HG03558 (cell line): ENCODE data around the gene BRIP1.
"Not testable (repeated sequence)": the region's sequence is repeated elsewhere in the genome, so short reads cannot be mapped to it uniquely, and the experiment has no call there.

ENCODE experiments used
- ATAC-seq: cut with Tn5 transposase; IDR thresholded peaks from one replicate; pipeline ENCODE4 v1.9.1; 2021; ENCODE audit warnings: moderate number of reproducible peaks; ENCODE audit not compliant: unreplicated experiment; ENCODE audit errors: extremely low read depth

The BRIP1 gene

DNA sequence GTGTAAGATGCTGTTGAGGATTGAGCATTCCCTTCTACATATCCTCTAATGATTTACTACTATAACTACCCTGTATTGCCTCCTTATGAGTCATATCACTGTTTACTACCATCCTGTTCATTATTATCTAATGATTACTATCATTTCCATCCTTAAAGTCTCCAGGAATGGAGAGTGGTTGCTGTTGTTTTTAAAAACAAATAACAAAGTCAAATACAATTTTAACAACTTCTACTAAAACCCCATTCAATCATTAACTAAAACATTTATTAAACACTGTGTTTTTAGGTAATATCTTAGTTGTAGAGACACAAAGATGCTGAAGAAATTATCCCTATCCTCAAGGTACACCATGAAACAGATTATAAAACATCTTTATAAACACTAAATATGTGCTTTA lies 126.9 kb downstream of the BRIP1 start:
- ATAC-seq, result no peak

DNA sequence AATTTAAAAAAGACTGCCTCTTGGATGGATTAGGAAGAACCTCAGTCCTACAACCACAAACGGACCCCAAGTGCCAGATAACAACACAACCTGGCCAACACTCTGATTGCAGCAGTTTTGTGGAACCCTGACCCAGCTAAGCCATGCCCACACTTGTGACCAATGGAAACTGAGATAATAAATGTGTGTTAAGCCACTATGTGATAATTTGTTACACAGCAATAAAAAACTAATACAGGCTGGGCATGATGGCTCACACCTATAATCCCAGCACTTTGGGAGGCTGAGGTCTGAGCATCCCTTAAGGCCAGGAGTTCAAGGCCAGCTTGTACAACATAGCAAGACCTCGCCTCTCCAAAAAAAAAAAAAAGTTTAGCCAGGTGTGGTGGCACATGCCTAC lies 127.5 kb downstream of the BRIP1 start:
- no peak for ATAC-seq

DNA sequence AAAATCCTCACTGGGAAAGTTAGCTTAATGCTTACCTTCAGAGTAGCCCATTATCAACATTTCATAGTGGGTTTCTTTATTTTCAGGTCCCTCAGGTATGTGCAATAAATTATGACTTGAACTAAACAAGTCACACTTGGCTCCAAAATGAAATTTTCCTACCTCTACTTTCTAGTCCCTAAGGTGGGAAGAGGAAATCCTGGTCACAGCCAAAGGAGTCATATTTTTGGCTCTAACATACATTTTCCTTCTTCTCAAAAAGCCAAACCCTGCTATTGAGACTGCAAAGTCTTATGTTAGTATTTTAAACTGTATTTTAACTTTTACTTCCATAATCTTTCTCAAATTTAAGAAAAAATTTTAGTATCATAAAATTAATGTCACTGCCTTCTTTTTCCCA lies 128.9 kb downstream of the BRIP1 start:
- ATAC-seq, result no peak

DNA sequence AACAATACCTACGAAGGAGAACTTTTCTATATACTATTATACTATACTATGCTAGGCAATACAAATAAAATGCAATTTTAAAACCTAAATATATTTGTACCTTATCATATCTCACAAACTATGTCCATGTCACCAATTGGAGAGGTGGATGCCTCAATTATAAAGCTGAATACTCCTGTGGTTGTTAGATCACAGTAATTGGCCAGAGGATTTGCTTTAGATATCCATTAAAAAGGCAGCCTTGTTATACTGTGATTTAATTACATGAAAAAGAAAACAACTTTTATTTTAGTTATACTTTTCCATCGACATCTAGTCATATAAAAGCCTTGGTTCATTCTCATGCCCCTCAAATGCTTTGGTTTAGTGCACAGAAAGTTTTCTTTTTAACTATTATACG lies 129.3 kb downstream of the BRIP1 start:
- no peak for ATAC-seq

DNA sequence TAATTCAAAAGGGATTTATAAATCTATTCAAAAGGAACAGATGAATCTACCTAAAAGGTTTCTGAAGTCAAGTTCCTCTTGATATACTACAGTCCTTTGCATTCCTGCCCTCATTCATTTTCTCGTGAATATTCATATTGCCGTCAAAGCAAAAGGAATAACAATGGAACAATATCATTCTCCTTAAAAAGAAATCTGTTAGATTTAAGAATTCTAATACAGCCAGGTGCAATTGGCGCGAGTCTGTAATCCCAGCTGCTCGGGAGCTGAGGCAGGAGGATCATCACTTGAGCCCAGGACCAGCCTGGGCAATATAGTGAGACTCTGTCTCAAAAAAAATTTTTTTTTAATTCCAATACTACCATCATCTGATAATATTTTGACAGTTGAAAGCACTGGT lies 130.3 kb downstream of the BRIP1 start:
- no peak for ATAC-seq

DNA sequence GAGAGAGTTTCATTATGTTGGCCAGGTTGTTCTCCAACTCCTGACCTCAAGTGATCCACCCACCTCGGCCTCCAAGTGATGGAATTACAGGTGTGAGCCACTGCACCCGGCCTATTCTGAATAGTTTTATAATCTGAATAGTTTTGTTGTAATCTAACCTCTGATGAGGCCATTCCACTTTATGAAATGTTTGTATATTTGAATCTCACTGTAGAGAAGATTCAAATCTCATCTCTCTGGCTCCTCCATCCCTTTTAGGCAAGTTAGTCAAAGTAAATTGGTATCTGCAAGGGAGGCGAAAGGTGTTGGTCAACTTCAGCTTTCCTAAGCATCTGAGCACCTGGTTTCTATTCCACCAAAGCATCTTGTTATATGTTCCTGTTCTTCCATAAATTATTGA lies 131.2 kb downstream of the BRIP1 start:
- no peak for ATAC-seq

DNA sequence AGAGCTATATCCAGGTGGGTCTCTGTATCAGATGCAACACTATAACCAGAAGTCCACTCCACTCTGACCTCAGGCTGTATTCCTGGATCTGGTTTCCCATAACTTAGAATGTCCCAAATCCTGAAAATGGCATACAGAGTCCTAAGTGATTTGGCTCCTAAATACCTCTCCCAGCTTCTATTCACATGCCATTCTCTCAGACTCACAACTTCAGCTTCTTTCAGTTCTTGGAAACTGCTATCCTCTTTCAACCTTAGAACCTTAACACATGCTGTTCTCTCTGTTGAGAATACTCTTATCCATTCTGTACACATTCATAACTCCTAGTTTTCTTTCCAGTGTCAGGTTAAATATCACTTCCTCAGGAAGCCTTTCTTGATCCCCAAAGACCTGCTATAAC lies 132.0 kb downstream of the BRIP1 start:
- ATAC-seq, result no peak

DNA sequence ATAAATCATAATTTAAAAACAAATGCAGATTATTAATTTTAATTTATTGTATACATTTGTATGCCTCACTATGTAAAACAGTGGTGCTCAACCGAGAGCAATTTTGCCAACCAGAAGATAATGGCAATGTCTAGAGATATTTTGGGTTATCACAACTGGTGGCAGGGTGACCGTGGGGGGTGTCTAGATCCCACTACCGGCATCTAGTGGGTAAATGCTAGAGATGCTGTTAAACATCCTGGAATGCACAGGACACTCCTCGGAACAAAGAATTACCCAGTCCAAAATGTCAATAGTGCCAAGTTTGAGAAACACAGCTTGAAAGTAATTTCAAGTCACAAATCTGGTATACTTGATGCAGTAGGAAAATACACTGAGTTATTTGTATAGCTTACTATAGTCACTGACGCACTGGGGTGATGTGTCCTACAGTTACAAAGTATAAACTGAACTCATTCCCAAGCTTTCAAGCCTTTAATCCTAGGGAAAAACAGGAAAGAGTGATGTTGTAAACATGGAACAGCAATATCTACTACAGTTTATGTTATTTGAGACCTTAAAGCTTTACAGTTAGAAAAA lies 133.5 kb downstream of the BRIP1 start:
- ATAC-seq, result no peak

DNA sequence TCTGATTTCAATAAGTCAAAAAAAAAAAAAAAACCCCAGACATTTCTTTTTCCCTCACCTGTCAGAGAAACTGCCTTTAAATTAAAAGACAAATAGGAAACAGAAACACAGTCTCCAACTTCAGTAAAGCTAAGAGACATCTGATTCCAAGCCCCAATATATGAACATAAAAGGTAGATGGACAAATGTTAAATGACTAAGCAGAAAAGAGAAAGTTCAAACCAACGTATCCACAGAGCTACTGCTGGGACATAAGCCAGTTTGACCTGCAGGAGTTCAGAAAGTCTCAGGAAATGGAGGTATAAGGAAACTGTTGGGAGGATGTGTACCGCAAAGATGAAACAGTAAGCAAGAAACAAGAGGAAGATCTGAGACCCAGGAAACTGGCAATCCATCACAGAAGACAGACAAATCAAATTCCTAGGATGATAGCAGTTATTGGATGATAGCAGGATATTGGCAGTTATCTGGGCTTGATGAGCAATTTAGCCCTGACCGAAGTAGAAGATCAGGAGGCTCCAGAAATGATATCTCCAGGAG lies 135.0 kb downstream of the BRIP1 start:
- ATAC-seq, result no peak

DNA sequence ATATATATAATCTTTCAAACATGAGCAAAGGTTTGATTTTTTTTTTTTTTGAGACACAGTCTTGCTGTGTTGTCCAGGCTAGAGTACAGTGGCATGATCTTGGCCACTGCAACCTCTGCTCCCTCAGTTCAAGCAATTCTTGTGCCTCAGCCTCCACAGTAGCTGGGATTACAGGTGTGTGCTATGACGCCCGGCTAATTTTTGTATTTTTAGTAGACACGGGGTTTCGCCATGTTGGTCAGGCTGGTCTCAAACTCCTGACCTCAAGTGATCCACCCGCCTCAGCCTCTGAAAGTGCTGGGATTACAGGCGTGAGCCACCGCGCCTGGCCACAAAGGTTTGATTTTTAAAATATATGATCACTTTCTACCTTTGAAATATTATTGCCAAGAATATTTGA lies 135.5 kb downstream of the BRIP1 start:
- ATAC-seq, result not testable (repeated sequence)

DNA sequence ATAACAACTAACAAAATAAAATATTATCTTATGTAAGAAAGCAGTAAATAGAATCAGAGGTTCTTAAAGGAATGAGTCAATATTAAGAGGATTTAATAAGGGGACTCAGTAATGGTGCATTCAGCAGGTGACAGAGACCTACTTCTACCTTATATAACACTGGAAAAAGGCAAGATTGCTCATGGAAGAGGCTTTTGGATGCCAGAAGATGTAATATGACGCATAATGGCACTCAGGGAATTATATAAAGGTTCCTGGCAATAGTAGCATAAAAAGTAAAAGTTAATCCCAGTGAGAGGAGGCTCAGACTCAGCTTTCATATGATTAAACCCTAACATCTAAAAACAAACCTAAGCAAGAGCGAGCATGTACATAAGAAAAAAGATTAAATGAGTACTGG lies 136.4 kb downstream of the BRIP1 start:
- no peak for ATAC-seq

DNA sequence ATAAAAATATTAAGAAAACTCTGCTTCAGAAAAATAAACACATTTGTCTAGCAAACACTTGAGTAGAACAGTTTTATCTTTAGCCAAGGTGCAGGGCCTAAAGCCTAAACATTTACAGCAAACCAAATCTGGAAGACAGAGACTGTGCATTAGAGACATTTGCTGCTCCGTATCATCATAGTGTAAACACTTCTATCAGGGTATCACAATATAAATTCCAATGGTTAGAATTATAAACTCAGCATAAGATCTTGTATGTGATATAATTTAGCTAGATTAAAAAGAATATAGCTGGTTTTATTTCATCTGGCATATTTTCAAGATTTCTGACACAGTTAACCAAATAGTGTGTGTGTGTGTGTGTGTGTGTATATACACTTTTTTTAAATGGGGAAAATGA lies 138.6 kb downstream of the BRIP1 start:
- ATAC-seq, result no peak

DNA sequence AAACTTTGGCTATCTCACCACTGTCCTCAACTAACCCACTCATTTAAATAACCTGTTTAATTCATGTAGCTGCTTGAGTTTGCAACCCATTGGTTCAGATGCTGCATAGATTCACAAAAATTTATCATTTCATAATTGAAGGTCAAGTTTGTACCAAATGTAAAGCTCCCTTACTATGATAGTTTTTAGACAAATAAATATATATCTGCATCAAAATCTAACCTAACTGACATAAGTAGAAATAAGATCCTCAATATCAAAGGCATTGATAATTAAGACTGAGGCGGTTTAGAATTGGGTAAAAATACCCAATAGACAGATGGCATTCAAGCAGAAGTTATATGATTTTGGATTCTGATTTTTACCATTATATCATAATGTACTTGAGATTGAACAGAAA lies 139.4 kb downstream of the BRIP1 start:
- no peak for ATAC-seq

DNA sequence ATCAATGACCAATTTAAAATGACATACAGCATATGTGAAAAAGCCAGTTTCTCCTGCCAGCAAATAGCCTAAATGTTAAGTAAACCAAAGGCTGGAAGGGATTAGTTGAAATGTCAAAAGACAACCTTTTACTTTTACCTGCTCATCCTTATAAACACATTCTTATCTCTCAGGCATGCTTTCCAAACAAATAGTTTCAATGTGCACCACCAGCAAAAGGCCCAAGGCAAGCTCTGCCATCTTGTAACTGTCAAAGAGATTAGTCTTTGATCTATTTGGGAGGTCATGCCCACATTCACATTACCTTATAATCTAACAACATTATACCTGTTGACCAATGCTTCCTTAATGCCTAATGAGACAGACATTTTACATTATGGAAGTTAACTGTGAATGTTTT lies 140.1 kb downstream of the BRIP1 start:
- ATAC-seq, result no peak

DNA sequence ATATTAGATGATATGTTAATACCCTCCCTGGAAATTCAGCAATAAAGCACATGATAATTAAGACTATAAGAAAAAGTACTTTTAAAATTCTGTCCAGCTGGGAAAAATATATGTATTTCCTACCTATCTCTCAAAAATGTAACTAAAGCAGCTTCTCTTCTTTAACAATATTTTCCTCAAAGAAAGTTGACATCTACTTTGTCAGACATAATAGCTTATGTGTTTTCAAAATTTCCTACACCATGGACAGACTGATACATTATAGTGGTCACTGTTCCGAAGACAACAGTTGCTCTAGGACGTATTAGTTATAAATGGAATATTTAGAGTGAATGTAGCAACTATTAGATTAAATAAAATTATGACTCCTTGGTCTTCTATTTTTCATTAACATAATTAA lies 140.9 kb downstream of the BRIP1 start:
- no peak for ATAC-seq

DNA sequence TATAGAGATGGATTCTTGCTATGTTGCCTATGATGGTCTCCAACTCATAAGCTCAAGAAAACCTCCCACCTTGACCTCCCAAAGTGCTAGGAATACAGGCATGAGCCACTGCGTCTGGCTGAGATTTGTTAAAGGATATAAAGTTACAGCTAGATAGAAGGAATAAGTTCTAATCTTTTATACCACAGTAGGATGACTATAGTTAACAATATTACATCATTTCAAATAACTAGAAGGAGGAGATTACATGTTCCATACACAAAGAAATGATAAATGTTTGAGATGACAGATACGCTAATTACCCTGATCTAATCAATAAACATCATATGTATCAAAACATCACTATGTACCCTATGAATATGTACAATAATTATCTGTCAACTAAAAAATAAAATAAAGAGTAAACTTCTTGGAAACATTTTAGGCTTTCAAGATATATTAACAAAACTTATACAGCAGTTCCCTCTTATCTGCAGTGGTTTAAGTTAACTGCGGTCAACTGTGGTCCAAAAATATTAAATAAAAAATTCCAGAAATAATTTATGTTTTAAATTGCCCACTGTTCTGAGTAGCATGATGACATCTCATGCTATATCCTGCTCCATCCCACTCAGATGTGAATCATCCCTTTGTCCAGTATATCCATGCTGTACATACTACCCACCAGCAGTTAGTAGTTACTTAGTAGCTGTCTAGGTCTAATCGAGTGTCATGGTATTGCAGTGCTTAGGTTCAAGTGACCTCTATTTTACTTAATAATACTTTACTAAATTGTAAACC lies 143.1 kb downstream of the BRIP1 start:
- no peak for ATAC-seq

DNA sequence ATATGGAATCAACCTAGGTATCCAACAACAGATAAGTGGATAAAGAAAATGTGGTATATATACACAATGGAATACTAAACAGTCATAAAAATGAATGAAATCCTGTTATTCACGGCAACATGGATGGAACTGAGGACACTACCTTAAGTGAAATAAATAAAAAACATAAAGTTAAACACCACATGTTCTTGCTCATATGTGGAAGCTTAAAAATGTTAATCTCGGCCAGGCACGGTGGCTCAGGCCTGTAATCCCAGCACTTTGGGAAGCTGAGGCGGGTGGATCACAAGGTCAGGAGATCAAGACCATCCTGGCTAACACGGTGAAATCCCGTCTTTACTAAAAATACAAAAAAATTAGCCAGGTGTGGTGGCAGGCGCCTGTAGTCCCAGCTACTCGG lies 144.1 kb downstream of the BRIP1 start:
- ATAC-seq, result not testable (repeated sequence)

DNA sequence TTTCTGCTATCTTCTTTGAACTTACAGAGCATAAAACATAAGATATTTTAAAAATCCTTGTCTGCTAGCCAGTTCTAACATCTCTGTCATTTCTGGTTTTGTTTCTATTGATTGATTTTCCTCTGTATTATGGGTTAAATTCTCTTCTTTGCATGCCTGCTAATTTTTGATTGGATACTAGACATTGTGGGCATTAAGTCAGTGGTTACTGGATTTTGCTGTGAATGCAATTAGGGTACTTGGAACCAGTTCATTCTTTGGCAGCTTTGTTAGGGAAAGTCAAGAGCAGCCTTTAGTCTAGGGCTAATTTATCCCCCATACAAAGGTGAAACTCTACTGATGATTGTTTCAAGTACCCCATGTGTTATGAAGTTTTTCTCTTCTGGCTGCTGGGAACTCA lies 145.3 kb downstream of the BRIP1 start:
- ATAC-seq, result no peak

DNA sequence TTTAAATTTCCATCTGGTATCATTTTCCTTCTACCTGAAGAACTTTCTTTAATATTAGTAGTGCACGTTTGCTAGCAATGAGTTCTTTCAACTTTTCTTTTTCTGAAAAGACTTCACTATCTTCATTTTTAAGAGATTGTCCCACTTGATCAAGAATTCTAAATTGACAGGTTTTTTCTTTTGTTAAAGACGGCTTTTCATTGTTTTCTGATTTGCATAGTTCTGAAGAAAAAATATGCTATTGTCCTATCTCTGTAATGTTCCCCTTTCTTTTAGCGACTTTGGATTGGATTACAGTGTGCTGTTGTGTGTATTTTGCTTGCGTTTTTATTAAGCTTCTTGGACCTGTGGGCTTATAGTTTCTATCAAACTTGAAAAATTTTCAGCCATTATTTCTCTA lies 146.0 kb downstream of the BRIP1 start:
- no peak for ATAC-seq

DNA sequence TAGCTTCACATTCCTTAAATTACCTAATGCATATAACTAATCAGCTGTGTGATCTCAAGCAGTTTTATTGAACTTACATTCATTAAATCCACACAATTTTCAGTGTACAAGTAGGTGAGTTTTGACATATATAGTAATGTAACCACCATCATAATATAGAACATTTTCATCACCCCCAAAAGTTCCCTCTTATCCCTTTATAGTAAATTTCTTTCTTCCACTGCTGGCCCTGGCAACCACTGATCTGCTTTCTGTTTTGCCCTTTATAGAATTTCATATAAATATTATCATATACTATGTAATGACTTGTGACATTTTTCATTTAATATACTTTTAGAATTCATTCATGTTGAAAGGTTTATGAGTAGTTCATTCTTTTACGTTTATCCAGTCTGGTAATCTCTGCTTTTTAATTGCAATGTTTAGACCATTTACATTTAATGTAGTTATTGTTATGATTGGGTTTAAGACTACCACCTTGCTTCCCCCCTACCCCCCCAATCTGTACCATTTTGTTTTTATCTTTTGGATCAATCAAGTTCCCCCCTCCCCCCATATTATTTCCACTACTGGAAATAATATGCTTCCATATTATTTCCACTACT lies 147.0 kb downstream of the BRIP1 start:
- no peak for ATAC-seq

DNA sequence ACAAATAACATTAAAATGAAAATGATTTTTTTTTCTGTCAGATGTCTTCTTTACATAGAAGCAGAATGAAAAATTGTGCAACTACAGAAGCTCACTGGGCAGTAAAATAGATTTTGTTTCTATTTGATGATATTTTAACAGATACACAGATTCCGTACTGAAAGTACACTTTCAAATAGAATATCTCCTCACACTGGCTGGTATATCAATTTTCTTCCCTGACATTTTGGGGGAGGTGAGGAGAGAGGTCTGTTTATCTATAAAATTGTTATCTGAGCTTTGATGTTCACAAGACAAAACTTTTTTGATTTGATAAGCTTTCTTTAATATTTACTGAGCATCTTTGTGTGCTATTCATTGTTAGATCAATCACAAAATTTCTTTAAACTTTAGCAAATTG lies 148.0 kb downstream of the BRIP1 start:
- no peak for ATAC-seq

DNA sequence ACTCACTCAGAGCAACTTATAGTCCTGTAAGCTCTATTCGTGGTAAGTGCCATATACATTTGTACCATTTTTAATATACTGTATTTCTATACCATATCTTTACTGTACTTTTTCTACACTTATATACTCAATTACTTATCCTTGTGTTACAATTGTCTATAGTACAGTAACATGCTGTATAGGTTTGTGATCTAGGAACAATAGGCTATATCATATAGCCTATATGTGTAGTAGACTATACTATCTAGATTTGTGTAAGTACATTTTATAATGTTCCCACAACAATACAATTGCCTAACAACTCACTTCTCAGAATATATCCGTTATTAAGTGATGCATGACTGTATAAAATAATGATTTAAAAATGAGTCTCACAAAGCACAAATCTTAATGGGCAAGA lies 149.0 kb downstream of the BRIP1 start:
- ATAC-seq, result no peak
